ENCODE data around the gene KCNK6.

GRCh38 chr19:38378866-38379265 lies 59.2 kb downstream of the KCNK6 start:
- no peak for TF ChIP-seq POLR2A (IDR thresholded peaks at IDR 0.05; ENCODE audit: low read depth, low read length)
- TF ChIP-seq POLR2AphosphoS5 (IDR thresholded peaks at IDR 0.05; ENCODE audit: low read depth, low read length) = no peak
- no peak for TF ChIP-seq TAF1 (IDR thresholded peaks at IDR 0.05; ENCODE audit: borderline replicate concordance, low read depth, low read length)
